Measurements from ENCODE around the gene BRD3.
A peak's percentile ranks its signal among the peaks of the same experiment; 100 is the strongest.

BRD3 gene

DNA sequence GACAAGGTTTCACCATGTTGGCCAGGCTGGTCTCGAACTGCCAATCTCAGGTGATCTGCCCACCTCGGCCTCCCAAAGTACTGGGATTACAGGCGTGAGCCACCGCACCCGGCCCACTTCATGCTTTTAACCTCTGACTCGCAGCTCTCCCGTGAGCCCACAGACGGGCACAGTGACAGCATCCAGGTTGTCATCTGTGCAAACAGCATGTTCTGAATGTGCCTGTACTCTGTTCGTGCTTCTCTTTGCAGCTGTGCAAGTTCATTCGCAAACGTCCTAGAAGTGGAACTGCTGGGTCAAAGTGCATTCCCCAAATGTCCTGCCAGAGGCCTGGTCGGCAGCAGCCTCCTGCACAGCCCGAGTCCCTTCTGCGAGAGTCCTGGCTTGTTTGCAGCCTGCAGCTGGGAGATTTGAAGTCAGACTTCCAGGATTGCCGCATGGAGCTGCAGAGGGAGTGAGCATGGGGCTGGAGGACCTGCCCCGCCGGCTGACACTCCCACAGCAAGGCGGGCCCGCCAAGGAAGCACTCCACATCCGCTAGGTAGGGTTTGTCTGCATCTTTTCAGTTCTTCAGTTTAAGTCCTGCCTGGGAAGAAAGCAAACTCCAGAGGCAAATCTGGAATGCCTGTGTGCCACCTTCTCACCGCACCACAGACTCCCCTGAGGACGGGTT, 39.1 kb downstream of the BRD3 start:
- no peak for DNase-seq (ENCODE audit: low read depth)
- TF ChIP-seq, protein P1, sequence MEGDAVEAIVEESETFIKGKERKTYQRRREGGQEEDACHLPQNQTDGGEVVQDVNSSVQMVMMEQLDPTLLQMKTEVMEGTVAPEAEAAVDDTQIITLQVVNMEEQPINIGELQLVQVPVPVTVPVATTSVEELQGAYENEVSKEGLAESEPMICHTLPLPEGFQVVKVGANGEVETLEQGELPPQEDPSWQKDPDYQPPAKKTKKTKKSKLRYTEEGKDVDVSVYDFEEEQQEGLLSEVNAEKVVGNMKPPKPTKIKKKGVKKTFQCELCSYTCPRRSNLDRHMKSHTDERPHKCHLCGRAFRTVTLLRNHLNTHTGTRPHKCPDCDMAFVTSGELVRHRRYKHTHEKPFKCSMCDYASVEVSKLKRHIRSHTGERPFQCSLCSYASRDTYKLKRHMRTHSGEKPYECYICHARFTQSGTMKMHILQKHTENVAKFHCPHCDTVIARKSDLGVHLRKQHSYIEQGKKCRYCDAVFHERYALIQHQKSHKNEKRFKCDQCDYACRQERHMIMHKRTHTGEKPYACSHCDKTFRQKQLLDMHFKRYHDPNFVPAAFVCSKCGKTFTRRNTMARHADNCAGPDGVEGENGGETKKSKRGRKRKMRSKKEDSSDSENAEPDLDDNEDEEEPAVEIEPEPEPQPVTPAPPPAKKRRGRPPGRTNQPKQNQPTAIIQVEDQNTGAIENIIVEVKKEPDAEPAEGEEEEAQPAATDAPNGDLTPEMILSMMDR (IDR thresholded peaks at IDR 0.05; ENCODE audit: low read depth, low read length, missing control alignments) = no peak
- in situ Hi-C loops (cut with HindIII; ENCODE audit: low sequenced_read_pairs) = no loop called here
- H3K4me3 ChIP-seq (ENCODE audit: low read depth, low read length) = no peak overlapping the region

DNA sequence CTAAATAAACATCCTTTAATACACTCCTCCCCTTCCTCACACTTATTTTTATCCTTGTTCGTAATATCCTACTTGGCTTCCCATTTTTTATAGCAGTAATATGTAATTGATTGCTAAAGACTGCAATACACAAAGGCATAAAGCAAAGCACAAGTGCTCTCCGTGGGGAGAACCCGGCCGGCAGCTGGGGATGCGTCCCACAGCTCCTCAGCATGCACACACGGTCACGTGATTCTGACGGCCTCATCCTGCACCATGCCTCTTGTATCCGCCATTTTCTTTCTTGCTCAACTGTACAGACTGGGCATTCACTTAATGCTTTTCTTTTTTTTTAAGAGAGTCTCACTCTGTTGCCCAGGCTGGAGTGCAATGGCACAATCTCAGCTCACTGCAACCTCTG, 39.8 kb downstream of the BRD3 start:
- TF ChIP-seq, protein P1 (IDR thresholded peaks at IDR 0.05; ENCODE audit: low read depth, low read length, missing control alignments) = no peak

DNA sequence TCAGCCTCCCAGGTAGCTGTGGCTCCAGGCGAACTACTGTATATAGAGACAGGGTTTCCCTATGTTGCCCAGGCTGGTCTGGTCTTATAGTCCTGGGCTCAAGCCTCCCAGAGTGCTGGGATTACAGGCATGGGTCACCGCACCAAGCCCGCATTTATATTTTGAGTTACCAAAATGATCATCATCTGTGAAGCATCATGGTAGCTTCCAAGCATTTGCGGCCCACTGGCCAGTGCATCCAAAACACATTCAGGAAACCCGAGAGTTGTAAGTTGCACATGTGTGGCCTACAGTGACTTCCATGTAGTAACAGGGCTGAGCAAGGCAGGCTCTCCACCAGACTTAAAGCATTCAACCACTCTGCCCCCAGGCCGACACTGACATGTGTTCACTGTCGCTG, 40.3 kb downstream of the BRD3 start:
- TF ChIP-seq, protein P1 (IDR thresholded peaks at IDR 0.05; ENCODE audit: low read depth, low read length, missing control alignments) = no peak
- DNase-seq (ENCODE audit: low read depth) = no peak
- in situ Hi-C loops (cut with HindIII; ENCODE audit: low sequenced_read_pairs) = no loop called here
- H3K4me3 ChIP-seq (ENCODE audit: low read depth, low read length) = no peak overlapping the region

More for the DNA sequence above, 39.8 kb downstream of the BRD3 start:
- H3K4me3 ChIP-seq (ENCODE audit: low read depth, low read length) = no peak overlapping the region
- no peak for DNase-seq (ENCODE audit: low read depth)
- in situ Hi-C loops (cut with HindIII; ENCODE audit: low sequenced_read_pairs) = no loop called here

DNA sequence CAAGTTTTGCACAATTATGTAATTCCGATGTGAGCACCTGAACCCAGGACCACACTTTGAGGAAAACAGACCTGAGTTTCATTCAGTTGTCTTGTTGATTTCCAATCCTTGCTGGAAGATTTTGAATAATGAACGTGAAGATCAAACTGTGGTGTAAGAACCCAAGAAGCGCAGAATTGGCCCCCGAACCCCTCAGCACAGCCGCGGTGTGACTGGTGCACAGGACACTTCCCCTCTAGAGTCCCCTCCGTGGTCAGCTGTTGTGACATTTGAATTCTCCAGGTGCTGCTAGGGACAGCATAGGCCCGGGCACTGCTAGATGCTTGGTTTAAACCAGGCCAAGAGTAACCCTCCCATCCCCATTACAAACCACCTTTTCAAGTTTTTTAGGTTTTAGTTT, 40.8 kb downstream of the BRD3 start:
- in situ Hi-C loops (cut with HindIII; ENCODE audit: low sequenced_read_pairs) = no loop called here

DNA sequence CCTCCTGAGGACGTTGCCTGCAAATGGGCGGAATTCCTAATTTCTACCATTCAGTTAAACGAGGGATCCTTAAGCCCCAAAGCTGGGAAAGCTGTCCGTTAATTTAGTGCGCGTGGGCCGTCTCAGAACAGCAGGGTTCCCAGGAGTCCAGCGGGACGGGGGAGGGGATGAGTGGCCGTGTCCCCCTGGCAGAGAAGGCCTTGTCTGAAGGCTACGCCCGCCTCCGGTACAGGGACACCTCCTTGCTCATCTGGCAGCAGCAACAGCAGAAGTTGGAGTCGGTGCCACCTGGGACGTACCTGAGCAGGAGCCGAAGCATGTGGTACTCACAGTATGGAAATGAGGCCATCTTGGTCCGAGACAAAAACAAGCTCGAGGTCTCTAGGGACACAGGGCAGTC, 41.2 kb downstream of the BRD3 start:
- DNase-seq (ENCODE audit: low read depth) = no peak
- peak overlapping the region; percentile 69 for H3K4me3 ChIP-seq (ENCODE audit: low read depth, low read length)
- TF ChIP-seq, protein P1 (IDR thresholded peaks at IDR 0.05; ENCODE audit: low read depth, low read length, missing control alignments) = no peak
- in situ Hi-C loops (cut with HindIII; ENCODE audit: low sequenced_read_pairs) = no loop called here

More for the DNA sequence above, 40.8 kb downstream of the BRD3 start:
- no peak overlapping the region for H3K4me3 ChIP-seq (ENCODE audit: low read depth, low read length)
- no peak for DNase-seq (ENCODE audit: low read depth)
- TF ChIP-seq, protein P1 (IDR thresholded peaks at IDR 0.05; ENCODE audit: low read depth, low read length, missing control alignments) = no peak

DNA sequence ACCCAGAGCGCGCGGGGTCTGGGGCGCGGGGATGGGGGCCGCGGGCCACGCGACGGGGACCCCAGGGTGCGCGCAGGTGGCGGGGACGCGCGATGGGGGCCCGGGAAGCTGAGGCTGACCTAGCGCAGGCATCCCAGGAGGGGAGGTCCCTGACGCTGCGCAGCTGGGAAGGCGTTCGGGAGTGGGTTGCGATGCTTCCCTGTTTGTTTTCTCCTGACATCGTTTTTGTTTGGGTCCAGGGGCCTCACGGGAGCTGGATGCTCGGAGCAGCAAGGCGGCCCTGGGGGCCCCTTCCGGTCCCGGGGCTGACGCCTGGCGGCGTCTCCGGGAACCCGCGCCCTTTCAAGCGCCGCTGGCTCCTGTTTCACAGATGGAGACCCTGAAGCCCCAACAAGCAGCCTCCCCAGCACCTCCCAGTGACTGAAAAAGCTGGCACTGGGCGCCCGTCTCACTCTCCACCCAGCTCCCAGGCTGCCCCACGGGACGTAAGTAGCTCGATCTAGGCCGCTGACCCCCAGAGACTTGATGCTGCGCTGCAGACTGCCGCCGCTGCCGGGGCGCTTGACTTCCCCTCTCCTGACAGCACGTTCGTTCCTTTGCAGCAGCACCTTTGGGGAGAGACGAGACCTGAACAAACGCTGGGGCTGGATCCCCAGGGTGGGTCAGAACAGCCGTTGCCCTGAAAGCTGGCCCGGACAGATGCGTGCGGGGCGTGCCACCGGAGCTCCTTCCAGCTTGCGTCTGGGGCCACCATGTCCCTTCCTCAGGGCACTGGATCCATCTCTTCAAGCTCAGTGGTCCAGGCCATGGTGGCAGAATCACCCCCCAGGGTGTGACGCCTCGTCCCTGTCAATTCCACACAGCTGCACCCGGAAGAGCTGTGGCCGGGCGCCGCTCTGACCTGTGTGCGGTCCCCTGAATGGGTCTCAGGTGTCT, 42.0 kb downstream of the BRD3 start:
- DNase-seq (ENCODE audit: low read depth) = no peak
- peak overlapping the region; percentile 69 for H3K4me3 ChIP-seq (ENCODE audit: low read depth, low read length)
- TF ChIP-seq, protein P1 (IDR thresholded peaks at IDR 0.05; ENCODE audit: low read depth, low read length, missing control alignments) = peak; percentile 35
- in situ Hi-C loops (cut with HindIII; ENCODE audit: low sequenced_read_pairs) = no loop called here

Measured in astrocyte of the cerebellum (primary cell).